Breast epithelium (tissue), 3 donors: ENCODE results near the gene PDS5A.

ENCODE experiments used
- CTCF ChIP-seq, 3 donors: fragments of 450-650 bp; IDR thresholded peaks; one replicate each; pipeline ENCODE4 v1.5.1; 2016 to 2017; ENCODE audit warnings: antibody characterized with exemption in 3 of 3, mild to moderate bottlenecking in 3 of 3, moderate library complexity in 3 of 3
- POLR2A ChIP-seq: fragments of 450-650 bp; IDR thresholded peaks from one replicate; pipeline ENCODE4 v1.6.1; 2016; ENCODE audit warnings: antibody characterized with exemption, mild to moderate bottlenecking, moderate library complexity
- POLR2AphosphoS5 ChIP-seq, 3 donors: sonication (generic); formaldehyde crosslinking; IDR thresholded peaks; one replicate each; pipeline ENCODE4 v1.6.1; 2017; ENCODE audit warnings: antibody characterized with exemption in 3 of 3

DNA sequence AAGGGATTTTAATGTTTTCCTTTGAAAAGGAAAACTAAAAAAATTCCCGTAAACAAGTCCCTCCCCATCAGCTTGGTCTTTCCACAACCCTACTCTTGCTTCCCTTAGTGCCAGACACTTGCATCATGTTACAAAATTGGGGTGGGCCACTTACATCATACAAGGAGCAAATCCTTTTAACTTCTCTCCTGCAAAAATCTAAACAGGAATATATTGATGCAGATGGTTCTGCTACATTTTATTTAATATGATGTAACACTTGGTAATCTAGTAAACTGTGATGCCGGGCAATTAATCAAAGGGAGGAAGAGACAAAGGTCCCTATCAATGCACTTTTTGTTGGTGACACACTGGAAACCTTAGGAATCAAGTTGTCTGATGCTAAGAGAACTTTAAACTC is 154.5 kb downstream of the PDS5A start:
- TF ChIP-seq CTCF (IDR thresholded peaks at IDR 0.05) (no peak), POLR2AphosphoS5 (IDR thresholded peaks at IDR 0.05) (no peak), POLR2A (no peak)
